KMS-11 (cell line): ENCODE data around the gene NES.

Experiments used
- H2AFZ ChIP-seq: fragments of 200-600 bp; sonication (generic); 2 replicates; pipeline ENCODE4 v1.6.1; 2016; ENCODE audit warnings: antibody characterized with exemption, mixed run types, low read depth
- H3K27ac ChIP-seq: fragments of 200-600 bp; sonication (generic); 2 replicates; pipeline ENCODE4 v1.6.1; 2016; ENCODE audit warnings: mild to moderate bottlenecking, mixed run types
- H3K27me3 ChIP-seq: fragments of 200-600 bp; sonication (generic); 2 replicates; pipeline ENCODE4 v1.6.1; 2017; ENCODE audit warnings: mild to moderate bottlenecking, low read depth, mixed run types, moderate library complexity; ENCODE audit not compliant: insufficient read depth
- H3K36me3 ChIP-seq: fragments of 200-600 bp; sonication (generic); 2 replicates; pipeline ENCODE4 v1.6.1; 2017; ENCODE audit warnings: mild to moderate bottlenecking, mixed run types; ENCODE audit not compliant: insufficient read depth
- H3K4me1 ChIP-seq: fragments of 200-600 bp; sonication (generic); 2 replicates; pipeline ENCODE4 v1.6.1; 2016; ENCODE audit warnings: mild to moderate bottlenecking, low read depth, mixed run types; ENCODE audit not compliant: poor library complexity, severe bottlenecking
- H3K4me2 ChIP-seq: fragments of 200-600 bp; sonication (generic); 2 replicates; pipeline ENCODE4 v1.7.0; 2016; ENCODE audit warnings: mild to moderate bottlenecking, mixed run types
- H3K4me3 ChIP-seq: fragments of 200-600 bp; sonication (generic); IDR thresholded peaks from 2 replicates; pipeline ENCODE4 v1.6.1; 2017; ENCODE audit warnings: low read depth, low read length, mixed read lengths; ENCODE audit not compliant: insufficient read depth
- H3K79me2 ChIP-seq: fragments of 200-600 bp; sonication (generic); 2 replicates; pipeline ENCODE4 v1.6.1; 2016; ENCODE audit warnings: low read depth, mixed run types; ENCODE audit not compliant: insufficient read depth
- H3K9ac ChIP-seq: fragments of 200-600 bp; sonication (generic); 2 replicates; pipeline ENCODE4 v1.6.1; 2016; ENCODE audit warnings: mild to moderate bottlenecking, mixed run types
- H4K20me1 ChIP-seq: fragments of 200-600 bp; sonication (generic); 2 replicates; pipeline ENCODE4 v1.6.1; 2016; ENCODE audit warnings: mild to moderate bottlenecking, mixed run types; ENCODE audit not compliant: insufficient read depth
- TF ChIP-seq, protein P1 (sequence below): fragments of 200-600 bp; sonication (generic); conservative IDR thresholded peaks from 2 replicates; pipeline ENCODE4 v1.6.1; 2017; ENCODE audit warnings: low read depth, mild to moderate bottlenecking, antibody characterized with exemption, low read length, moderate library complexity, mixed read lengths

The NES gene

DNA sequence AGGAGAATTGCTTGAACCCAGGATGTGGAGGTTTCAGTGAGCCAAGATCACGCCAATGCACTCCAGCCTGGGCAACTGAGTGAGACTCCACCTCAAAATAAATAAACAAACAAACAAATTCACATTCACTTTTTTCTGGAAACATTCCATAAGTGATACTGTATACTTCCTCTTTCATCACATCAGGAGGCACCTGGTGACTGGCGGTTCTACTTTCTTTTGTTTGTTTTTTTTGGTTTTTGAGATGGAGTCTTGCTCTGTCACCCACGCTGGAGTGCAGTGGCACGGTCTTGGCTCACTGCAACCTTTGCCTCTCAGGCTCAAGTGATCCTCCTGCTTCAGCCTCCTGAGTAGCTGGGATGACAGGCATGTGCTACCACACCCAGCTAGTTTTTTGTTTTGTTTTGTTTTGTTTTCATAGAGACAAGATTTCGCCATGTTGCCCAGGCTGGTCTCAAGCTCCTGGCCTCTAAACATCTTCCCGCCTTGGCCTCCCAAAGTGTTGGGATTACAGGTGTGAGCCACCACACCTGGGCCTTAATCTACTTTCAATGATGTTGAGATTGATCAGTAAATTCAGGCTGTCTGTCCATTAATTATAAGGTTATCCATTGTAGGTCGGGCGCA, 47.3 kb downstream of the NES start:
- no peak overlapping the region for H3K4me3 ChIP-seq
- H3K27ac ChIP-seq, result no peak overlapping the region
- H4K20me1 ChIP-seq, result no peaks in the 10 kb centered on the region
- no peaks in the 10 kb centered on the region for H3K79me2 ChIP-seq
- no peak overlapping the region for H3K9ac ChIP-seq
- H3K4me1 ChIP-seq, result peaks cover 4% of the 10 kb centered on the region
- no peaks in the 10 kb centered on the region for H3K36me3 ChIP-seq
- no peak overlapping the region for H2AFZ ChIP-seq
- TF ChIP-seq, protein P1, sequence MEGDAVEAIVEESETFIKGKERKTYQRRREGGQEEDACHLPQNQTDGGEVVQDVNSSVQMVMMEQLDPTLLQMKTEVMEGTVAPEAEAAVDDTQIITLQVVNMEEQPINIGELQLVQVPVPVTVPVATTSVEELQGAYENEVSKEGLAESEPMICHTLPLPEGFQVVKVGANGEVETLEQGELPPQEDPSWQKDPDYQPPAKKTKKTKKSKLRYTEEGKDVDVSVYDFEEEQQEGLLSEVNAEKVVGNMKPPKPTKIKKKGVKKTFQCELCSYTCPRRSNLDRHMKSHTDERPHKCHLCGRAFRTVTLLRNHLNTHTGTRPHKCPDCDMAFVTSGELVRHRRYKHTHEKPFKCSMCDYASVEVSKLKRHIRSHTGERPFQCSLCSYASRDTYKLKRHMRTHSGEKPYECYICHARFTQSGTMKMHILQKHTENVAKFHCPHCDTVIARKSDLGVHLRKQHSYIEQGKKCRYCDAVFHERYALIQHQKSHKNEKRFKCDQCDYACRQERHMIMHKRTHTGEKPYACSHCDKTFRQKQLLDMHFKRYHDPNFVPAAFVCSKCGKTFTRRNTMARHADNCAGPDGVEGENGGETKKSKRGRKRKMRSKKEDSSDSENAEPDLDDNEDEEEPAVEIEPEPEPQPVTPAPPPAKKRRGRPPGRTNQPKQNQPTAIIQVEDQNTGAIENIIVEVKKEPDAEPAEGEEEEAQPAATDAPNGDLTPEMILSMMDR, result no peak
- peaks cover 97% of the 10 kb centered on the region for H3K27me3 ChIP-seq
- no peak overlapping the region for H3K4me2 ChIP-seq

DNA sequence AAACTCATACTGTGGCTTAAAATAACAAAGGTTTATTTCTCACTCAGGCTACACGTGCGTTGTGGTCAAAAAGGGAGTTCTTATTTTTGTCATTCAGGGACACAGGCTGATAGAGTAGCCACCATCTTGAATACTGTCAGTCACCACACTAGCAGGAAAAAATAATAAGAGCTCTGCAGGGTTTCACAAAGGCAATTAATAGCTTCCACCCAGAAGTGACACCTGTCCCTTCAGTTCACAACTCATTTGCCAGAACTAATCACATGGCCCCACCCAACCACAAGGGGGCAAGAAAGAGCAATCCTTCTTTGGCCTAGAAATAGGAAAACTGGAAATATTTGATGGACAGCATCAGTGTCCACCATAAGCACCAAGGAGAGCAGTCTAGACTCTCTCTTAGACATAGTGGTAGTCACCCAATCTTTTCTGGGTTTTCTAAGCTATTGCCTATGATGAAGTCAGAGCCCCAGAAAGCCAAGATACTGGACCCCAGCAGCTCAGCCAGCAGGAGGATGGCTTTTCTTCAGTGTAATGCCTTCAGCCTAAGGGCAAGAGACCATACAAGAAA, 49.8 kb downstream of the NES start:
- H2AFZ ChIP-seq, result no peak overlapping the region
- H3K9ac ChIP-seq, result no peak overlapping the region
- peaks cover 4% of the 10 kb centered on the region for H3K4me1 ChIP-seq
- H3K79me2 ChIP-seq, result no peaks in the 10 kb centered on the region
- H4K20me1 ChIP-seq, result no peaks in the 10 kb centered on the region
- TF ChIP-seq, protein P1, result peak; percentile 99
- H3K27me3 ChIP-seq, result peaks cover 95% of the 10 kb centered on the region
- H3K27ac ChIP-seq, result no peak overlapping the region
- no peak overlapping the region for H3K4me3 ChIP-seq
- no peak overlapping the region for H3K4me2 ChIP-seq
- H3K36me3 ChIP-seq, result no peaks in the 10 kb centered on the region

DNA sequence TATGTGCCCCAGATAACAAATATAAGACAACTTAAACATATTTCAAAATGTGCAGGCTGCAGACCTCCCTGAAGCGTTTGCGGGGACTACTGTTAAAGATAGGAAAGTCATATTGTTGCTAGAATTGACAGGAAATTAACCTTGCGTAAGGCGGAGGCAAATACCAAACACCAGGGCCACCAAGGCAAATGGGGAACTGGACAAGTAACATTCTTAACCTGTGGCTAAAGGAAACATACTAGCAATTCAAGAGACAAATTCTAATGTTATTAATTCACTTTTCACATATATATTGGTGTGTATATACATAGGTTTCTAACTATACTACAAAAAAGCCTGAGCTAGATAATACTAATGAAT, 51.1 kb downstream of the NES start:
- Histone ChIP-seq H4K20me1 (no peaks in the 10 kb centered on the region), H3K4me2 (no peak overlapping the region), H2AFZ (no peak overlapping the region), H3K27me3 (peaks cover 95% of the 10 kb centered on the region), H3K4me3 (no peak overlapping the region), H3K4me1 (peaks cover 4% of the 10 kb centered on the region), H3K9ac (no peak overlapping the region), H3K79me2 (no peaks in the 10 kb centered on the region), H3K36me3 (no peaks in the 10 kb centered on the region), H3K27ac (no peak overlapping the region)
- TF ChIP-seq, protein P1, result peak; percentile 68

DNA sequence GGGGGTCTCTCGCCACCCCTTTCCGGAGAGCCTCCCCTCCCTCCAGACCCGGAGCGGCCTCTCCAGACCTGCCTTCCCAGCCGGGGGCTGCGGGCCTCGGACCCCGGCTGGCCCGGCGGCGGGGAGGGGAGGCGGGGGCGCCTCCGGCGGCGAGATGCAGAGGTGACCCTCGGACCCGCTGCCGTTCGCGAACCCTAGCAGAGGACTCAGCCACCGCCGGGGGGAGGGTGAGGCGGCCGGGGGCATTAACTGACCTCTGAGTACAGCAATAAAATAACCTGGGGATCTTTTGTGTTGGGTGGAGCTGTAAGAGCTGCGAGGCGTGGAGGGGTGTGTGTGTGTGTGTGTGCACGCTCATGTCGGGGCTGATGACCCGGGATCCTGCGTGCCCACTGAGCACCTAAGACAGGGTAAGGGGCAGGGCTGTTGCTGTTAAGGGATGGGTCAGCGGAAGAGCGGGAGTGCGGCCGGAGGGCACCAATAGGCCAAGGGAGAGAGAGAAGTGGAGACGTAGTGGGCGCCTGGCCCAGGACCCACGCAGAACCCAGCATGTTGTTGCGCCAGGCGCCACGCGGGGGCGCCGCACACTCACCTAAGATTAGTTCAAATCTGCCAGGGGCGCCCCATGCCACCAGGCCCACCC, 51.6 kb downstream of the NES start:
- no peak overlapping the region for H3K9ac ChIP-seq
- TF ChIP-seq, protein P1, result peak; percentile 100
- H3K4me3 ChIP-seq, result no peak overlapping the region
- no peaks in the 10 kb centered on the region for H3K79me2 ChIP-seq
- H3K27me3 ChIP-seq, result peaks cover 95% of the 10 kb centered on the region
- no peaks in the 10 kb centered on the region for H3K36me3 ChIP-seq
- no peak overlapping the region for H2AFZ ChIP-seq
- H3K4me1 ChIP-seq, result peaks cover 6% of the 10 kb centered on the region
- H4K20me1 ChIP-seq, result no peaks in the 10 kb centered on the region
- no peak overlapping the region for H3K4me2 ChIP-seq
- H3K27ac ChIP-seq, result no peak overlapping the region
